ENCODE data around the gene OR5B12. TPM values are rescaled to one million over a fixed set of nuclear protein-coding genes. Genes with fewer than 3 reads are reported as not detected.
"Not testable (repeated sequence)": the region's sequence is repeated elsewhere in the genome, so short reads cannot be mapped to it uniquely, and the experiment has no call there.

The OR5B12 gene
- total RNA-seq: not detected

DNA sequence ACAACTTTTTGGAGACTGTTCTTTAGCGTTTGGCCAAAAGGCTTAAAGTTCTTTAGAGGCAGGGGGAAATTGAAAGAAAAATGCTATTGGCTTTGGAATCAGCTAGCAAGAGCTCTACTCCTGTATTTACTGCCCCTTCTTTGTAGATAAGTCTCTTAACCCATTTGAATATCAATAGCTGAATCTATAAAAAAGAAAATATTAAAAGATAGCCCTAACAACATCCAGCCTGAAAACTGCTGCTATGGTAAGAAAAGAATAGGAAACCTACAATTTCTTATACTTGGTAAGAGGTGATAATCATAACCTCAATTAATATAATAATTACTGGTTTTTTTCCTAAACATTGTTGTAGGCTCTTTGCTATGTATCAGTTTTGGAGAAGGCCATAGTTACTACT lies at the start of gene OR5B12:
Gene OR5B12, minus strand, starts transcription at position 101 of the 400 bp plus-strand sequence. CDS start 2,085 bp downstream, outside the sequence.
- no peak for DNase-seq

DNA sequence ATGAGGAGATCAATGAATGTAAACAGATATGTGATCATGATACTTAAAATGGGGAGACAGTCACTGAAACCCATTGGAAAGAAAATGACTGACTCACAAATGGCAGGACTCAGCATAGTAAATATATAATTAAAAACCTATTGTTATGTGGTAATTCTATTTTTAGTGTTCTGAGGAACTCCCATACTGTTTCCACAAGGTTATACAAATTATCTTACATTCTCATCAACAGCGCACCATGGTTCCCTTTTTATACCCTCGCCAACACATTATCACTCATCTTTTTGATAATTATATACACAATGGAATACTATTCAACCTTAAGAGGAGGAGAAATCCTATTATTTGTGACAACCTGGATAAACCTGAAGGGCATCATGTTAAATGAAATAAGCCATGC lies 48.8 kb upstream of the OR5B12 start:
- DNase-seq: no peak

DNA sequence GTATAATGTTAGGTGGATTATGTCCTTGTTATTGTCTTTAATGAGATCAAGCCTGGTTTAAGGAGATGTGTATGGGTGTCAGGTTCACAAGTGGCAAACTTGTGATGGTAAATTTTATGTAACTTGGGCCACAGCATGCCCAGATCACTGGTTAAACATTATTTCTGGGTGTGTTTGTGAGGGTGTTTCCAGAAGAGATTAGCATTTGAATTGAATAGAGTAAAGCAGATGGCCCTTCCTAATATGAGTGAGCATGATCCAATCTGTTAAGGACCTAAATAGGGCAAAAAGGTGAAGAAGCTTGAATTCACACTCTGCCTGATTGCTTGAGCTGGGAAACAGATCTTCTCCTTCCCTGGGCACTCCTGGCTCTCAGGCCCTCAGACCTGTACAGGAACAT lies 45.1 kb upstream of the OR5B12 start:
- DNase-seq: no peak

DNA sequence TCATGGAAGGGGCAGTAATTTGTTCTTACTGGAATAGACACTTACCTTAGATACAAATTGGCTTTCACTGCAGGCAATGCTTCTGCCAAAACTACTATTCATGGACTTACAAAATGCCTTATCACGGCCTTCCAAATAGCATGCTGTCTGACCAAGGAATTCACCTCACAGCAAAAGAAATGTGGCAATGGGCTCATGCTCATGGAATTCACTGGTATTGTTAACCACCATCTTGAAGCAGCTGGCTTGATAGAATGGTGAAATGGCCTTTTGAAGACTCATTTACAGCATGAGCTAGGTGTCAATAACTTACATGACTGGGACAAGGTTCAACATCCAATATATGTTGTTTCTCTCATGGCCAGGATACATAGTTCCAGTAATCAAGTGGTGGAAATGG lies 43.9 kb upstream of the OR5B12 start:
- no peak for DNase-seq

DNA sequence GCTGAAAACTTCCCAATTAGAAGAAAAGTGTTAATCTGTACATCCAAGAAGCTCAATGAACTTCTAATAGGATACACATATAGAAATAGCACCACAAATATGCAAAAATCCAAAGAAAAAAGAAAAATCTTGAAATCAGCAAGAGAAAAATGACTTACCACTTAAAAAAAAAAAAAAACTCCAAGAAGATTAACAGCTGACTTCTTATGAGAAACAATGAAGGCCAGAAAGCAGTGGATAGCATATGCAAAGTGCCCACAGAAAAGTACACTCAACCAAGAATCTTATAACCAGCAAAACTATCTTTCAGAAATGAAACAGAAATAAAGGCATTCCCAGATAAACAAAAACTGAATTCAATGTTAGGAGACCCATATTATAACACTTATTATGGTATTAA lies 29.9 kb upstream of the OR5B12 start:
- DNase-seq: no peak

DNA sequence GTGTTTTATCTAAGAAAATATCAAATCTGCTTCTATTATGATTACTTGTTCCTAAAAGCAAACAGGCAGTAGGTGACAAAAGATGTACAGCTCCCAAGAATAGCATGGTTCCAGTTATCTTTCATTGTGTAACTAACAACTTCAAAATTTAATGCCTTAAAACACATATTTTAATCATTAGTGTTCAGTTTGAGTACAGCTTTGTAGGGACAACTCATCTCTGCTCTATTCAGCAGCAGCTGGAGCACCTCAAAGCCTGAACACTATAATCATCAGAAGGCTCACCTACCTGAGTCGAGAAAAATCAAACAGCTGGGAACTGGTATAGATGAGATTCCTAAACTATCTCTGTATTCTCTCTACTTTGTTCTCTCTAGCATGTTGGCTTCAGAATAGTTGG lies 24.3 kb upstream of the OR5B12 start:
- no peak for DNase-seq

DNA sequence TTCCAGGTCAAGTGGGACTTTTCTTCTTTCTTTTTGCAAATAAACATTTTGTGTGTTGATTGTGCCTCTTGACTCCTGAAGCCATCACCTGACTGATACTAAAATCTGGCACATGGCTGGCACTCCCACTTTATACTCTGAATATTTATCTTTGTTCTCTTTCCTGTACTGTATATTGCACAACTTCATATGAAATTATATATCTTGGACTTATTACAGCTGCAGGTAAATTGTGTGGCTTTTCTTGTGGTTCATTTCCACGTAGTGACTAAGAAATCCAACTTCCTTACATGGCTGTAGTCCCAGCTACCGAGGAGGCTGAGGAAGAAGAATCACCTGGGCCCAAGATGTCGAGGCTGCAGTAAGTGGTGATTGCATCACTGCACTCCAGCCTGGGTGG lies 23.7 kb upstream of the OR5B12 start:
- DNase-seq: no peak

DNA sequence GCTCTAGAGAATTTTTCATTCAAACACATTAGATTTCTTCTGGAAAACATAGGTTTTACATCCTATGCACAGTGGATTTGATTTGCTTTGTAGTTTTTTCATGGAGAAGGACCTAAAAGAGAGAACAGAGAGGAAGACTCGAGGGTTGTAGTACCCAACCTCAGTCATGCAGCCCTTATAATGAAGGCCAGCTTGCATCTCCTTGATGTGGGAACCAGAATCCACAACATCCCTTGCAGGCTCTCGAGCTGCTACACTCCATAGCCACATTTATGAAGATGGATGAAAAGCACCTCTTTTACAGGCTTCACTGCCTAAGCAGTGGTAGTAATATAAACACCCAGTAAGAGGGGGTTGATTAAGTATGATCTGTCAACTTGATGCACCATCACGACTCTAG lies 9.5 kb upstream of the OR5B12 start:
- DNase-seq: no peak

DNA sequence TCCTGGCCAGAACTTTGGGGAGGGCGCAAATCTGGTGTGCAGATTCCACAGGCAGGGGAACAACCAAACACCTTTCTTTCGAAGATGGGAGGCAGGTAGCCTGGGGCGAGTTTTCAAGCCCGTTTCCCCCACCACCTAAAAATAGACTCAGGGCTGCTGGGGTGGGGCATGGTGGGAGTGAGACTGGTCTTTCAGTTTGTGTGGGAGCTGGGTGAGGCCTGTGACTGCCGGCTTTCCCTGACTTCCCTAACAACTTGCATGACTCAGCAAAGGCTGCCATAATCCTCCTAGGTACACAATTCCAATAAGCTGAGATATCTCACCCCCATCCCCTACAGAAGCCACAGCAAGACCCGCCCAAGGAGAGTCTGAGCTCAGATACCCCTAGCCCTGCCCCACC lies 4.3 kb upstream of the OR5B12 start:
- DNase-seq: no peak

DNA sequence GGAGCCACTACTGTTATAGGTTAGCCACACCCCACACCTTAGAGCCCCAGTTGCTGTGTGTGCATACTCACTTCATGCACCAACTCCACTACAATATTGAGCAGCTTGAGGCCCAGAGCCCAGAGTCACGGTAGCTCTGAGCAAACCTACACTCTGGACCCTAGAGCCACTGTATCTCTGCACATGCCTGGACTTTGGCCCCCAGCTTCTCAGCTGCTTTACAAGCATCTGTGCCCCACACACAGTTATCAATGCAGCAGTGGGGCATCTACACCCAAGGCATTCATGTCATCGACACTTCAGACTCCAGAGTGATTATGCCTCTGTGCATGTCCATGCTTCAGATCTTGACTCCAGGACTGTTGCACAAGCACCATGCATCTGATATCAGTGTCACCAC lies 2.3 kb upstream of the OR5B12 start:
- no peak for DNase-seq

DNA sequence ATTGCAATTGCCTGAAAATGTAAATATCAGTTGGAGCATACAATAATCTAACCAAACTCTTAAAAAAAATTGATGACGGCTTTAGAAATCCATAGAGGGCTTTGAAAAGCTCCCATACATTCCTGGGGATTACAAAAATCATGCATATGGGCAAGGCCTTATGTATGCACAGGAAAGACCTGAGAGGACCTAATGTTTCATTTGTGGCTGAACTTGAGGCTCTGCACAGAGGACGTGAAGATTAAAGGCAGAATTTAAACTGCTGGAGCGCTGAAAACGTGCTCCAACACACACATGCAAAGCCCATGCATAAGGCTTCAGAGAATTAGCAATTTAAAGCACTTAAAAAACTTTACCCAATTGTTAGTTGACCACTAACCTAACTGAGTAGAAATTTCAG lies 3.5 kb downstream of the OR5B12 start:
- no peak for DNase-seq

DNA sequence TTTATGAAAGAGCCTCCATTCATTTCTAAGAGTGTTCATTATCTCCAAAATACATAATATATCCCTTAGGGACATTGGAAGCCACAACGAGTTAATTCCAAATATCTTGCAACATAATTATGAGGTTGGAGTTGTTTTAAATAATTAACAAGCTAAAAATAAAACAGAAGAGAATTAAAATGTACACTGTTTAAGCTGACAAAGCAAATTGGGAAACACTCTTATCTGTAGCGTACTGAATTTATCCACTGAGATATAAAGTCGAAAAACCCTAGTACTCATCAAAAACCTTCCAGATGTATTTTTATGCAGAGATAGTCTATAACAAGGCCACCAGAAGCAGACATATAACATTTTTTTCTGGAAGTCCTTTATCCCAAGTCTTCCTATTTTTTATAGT lies 7.8 kb downstream of the OR5B12 start:
- no peak for DNase-seq

DNA sequence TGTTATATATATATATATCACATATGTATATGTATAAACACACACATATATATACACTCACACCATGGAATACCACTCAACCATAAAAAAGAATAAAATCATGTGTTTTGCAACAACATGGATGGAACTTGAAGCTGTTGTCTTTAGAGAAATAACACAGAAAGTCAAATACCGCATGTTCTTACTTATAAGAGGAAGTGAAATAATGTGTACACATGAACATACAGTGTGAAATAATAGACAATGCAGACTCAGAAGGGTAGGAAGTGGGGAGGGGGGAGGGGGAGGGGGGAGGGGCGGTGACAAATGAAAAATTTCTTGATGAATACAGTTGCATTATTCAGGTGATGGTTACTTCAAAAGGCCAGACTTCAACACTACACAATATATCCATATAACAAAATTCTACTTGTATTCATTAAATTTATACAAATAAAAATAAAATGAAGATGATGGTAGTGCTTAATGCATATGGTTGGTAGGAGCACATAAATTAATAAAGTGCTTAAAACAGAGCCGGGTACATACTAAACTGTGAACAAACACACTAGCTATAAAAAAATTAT lies 8.3 kb downstream of the OR5B12 start:
- DNase-seq: no peak

DNA sequence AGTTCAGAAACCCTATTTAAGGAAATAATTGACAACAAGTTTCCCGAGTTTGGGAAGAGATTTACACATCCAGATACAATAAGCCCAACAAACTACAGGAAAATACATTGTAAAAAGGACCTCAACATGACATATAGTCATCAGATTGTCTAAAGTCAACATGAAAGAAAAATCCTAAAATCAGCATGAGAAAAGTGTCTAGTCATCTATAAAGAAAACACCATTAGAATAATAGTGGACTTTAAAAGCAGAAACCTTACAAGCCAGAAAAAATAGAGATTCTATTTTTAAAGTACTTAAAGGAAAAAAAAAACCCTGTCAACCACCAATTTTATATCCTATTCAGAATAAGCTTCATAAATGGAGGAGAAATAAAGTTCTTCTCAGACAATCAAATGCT lies 12.8 kb downstream of the OR5B12 start:
- DNase-seq: no peak

DNA sequence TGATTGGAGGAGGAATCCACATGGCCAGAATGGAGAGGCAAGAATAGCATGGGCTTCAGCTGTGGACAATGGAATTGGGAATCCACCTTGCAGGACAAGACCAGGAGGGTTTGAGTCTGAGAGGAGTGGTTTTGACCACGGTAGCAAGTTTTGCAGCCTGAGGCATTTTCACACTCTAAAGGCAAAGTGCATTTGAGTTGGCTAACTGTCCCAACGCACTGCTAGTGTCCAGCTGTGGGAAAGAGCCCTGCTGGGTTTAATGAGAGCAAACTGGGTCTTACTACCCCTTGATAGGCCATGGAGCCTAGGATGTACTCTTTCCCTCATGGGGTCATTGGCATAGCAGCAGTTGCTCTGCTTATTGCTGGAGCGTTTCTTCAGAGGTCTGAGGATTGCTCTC lies 14.0 kb downstream of the OR5B12 start, which contains the start of gene OR5B2:
Gene OR5B2, minus strand, starts transcription at position 101 of the 400 bp plus-strand sequence. CDS start 4,860 bp downstream, outside the sequence.
- no peak for DNase-seq

DNA sequence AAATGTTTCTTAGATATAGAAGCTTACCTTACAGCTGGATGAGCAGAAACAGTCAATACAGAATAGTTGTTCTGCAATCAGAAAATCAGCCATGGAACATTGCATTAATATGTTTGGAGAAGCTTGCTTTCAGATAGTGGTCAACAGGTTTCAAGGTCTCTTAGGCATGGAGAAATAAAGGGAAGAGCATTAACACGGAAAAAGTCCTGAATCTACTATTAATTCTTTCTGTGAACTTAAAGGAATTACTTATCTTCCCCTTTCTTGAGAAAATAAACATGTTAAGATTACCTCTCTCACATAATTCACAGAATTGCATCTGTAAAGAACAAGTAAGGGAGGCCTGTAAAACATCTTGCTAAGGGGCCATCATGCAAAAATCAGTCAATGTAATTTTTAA lies 35.3 kb downstream of the OR5B12 start, which contains the start of gene OR5B3:
Gene OR5B3, minus strand, starts transcription at position 101 of the 400 bp plus-strand sequence. CDS start 3,465 bp downstream, outside the sequence.
- DNase-seq: no peak

DNA sequence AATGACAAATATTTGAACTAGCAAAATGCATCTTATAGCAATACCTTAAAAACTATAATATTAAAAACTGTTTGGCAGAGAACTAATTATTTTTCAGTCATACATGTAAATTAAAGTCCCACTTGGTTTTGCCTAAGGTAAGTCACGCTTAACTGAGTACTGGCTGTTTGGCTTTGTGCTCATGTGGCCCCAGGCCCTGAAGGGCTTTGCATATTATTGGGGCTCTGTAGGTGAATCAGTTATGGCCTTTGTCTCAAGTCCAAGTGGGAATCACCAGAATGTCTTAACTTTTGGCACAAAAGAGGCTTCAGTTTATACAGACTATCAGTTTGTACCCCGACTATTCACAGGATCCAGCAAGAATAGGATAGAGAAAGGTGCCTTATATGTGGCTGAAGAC lies 42.4 kb downstream of the OR5B12 start:
- not testable (repeated sequence) for DNase-seq

DNA sequence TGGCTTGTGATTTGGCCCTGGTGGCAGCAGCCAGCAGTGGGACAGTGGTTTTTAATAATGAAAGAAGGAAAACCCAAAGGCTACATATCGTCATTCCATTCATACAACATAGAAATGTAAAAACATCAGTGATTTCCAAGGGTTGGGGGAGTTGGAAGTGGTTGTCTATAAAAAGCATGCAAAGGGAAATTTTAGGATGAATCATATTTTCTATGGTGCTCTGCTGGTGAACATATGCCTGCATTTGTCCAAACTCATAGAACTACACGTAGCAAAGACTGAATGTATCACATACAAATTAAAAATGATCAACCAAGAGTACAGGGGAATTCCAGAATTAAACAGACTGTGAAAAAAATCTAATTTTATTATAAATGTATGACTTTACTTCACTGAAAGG lies 46.5 kb downstream of the OR5B12 start:
- no peak for DNase-seq

DNA sequence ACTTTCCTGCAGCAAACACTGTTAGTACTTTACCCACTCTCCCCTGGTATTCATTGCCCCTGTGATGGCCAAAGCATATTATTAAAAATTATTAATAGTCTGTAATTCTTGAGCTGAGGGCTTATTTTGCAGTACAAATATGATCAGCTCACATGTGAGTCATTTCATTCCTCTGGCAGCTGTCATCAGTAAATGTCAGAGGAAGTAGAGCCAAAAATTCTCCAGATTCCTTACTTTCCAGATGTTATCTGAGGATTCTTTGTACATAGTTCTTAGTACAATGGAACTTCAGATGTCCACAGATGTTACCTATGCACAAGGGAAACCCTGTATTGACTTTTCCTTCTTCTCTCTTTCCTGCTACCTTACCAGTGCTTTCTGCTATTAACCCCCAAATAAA lies 47.8 kb downstream of the OR5B12 start:
- no peak for DNase-seq

DNA sequence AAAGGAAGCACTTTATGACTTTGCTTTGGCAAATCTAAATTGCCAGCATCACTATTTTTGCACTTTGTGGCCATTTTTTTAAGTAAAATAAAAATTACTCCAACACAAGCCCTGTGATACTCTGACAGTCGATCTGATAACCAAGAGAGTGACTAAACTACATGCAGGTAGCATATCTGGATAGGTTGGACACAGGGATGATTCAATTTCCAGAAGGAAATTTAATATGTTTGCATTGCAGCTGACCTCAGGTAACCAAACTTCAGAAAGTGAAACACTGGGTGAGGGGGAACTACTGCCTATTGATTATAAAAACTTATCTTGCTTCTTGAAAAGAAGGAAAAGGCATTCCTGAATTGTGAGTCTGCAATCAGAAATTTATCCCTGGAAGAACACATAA lies 49.3 kb downstream of the OR5B12 start:
- DNase-seq: no peak

DNA sequence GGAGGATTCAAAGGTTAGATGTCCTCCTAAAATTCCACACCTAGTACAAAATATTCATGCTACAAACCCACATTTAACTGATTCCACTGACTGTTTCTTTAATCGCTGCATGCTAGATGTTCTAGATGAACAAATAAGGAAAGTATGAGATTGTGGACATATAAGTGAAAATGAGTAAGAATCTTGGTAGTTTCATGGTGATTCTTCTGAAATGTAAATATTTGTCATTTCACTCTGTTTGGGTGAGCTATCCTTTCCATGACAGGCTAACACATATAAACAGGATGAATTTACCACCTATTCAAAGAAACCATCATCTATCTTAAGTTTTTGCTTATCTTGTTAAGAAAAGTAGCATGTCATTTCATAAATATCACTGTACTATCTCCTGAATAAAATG lies 50.2 kb downstream of the OR5B12 start:
- DNase-seq: no peak

DNA sequence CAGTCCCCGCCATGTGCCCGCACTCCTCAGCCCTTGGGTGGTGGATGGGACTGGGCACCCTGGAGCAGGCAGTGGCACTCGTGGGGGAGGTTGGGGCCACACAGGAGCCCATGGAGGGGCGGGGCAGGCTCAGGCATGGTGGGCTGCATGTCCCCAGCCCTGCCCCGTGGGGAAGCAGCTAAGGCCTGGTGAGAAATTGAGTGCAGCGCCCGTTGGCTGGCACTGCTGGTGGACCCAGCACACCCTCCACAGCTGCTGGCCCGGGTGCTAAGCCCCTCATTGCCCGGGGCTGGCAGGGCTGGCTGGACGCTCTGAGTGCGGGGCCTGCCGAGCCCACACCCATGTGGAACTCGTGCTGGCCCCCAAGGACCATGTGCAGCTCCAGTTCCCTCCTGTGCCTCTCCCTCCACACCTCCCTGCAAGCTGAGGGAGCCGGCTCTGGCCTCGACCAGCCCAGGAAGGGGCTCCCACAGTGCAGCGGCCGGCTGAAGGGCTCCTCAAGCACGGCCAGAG lies 51.4 kb downstream of the OR5B12 start:
- DNase-seq: no peak
